HepG2 (cell line): ENCODE measurements around the gene BCAS4. TPM values are rescaled to one million over a fixed set of nuclear protein-coding genes. Genes with fewer than 3 reads are reported as not detected.
A peak's percentile ranks its signal among the peaks of the same experiment; 100 is the strongest.
"Not testable (repeated sequence)": the region's sequence is repeated elsewhere in the genome, so short reads cannot be mapped to it uniquely, and the experiment has no call there.

ENCODE experiments used
- ATAC-seq: fragments of 200-7000 bp; cut with Tn5 transposase; 3 replicates; pipeline ENCODE4 v1.9.1; 2020; ENCODE audit warnings: mild to moderate bottlenecking, moderate library complexity
- BruUV-seq: library from RNA; stranded (reverse); fragments of 400-500 nt; replicated peaks from 2 replicates; lab custom pipeline; 2021; lab: Mats Ljungman, UMichigan
- CTCF ChIA-PET: fragments of 300-600 bp; formaldehyde crosslinking; extraction: SDS; loops from one replicate; lab custom pipeline; 2021; ENCODE audit warnings: low total read pairs, inconsistent platforms, low intra/inter-chr PET ratio; lab: Yijun Ruan, JAX
- POLR2A ChIA-PET: fragments of 350-600 bp; sonication (Branson Sonifier 250); formaldehyde crosslinking; loops from one replicate; lab custom pipeline; 2020; ENCODE audit warnings: antibody characterized with exemption, inconsistent platforms; lab: Yijun Ruan, JAX
- DNase-seq: peaks from one replicate; pipeline ENCODE4 v3.0.0-alpha.2; 2015; ENCODE audit warnings: low spot score
- FAIRE-seq: peaks from 3 replicates; lab custom pipeline; 2011; peaks lifted over from hg19 to GRCh38; lab: Jason Lieb, UNC
- H2AFZ ChIP-seq: one replicate; pipeline ENCODE4 v1.6.1; 2011; ENCODE audit warnings: low read length, inconsistent platforms
- H3K27ac ChIP-seq: fragments of 300-600 bp; 3 replicates; pipeline ENCODE4 v1.8.0; 2011; ENCODE audit warnings: mixed run types, mild to moderate bottlenecking, mixed read lengths, low read length, inconsistent platforms; ENCODE audit not compliant: insufficient read depth; ENCODE audit errors: extremely low read length
- H3K27me3 ChIP-seq, 2 experiments: fragments of 200-600 bp in 1 of 2; 2 replicates in 1 of 2; 3 replicates in 1 of 2; pipeline versions ENCODE4 v1.6.0 to v1.8.0; 2011; ENCODE audit warnings: low read length in 2 of 2, mild to moderate bottlenecking in 2 of 2, moderate library complexity in 2 of 2, inconsistent platforms in 1 of 2; ENCODE audit not compliant: insufficient read depth in 2 of 2, control insufficient read depth in 1 of 2
- H3K36me3 ChIP-seq, 2 experiments: fragments of 200-600 bp in 1 of 2; replicated peaks in 1 of 2; 2 replicates in 1 of 2; 3 replicates in 1 of 2; pipeline versions ENCODE4 v1.5.1 to v1.8.0; 2011; ENCODE audit warnings: low read length in 2 of 2, inconsistent platforms in 1 of 2; ENCODE audit not compliant: insufficient read depth in 2 of 2, control insufficient read depth in 1 of 2
- H3K4me1 ChIP-seq: 2 replicates; pipeline ENCODE4 v1.5.1; 2012; ENCODE audit warnings: low read length, inconsistent platforms; ENCODE audit not compliant: insufficient read depth
- H3K4me2 ChIP-seq: 2 replicates; pipeline ENCODE4 v1.6.0; 2011; ENCODE audit warnings: low read depth, low read length, inconsistent platforms
- H3K4me3 ChIP-seq, 3 experiments: fragments of 200-600 bp in 1 of 3; sonication (generic), shearing (Covaris generic) in 1 of 3; replicated peaks in 1 of 3; 2 replicates each; pipeline ENCODE4 v1.5.1; 2011 to 2016; ENCODE audit warnings: low read length in 3 of 3, inconsistent platforms in 2 of 3, low read depth in 2 of 3, mild to moderate bottlenecking in 2 of 3, control low read depth in 1 of 3, mixed read lengths in 1 of 3; ENCODE audit not compliant: insufficient read depth in 1 of 3
- H3K79me2 ChIP-seq: one replicate; pipeline ENCODE4 v1.6.1; 2011; ENCODE audit warnings: low read length, inconsistent platforms; ENCODE audit not compliant: insufficient read depth
- H3K9ac ChIP-seq: 2 replicates; pipeline ENCODE4 v1.6.0; 2011; ENCODE audit warnings: mild to moderate bottlenecking, low read depth, low read length, inconsistent platforms; ENCODE audit not compliant: insufficient read depth
- H3K9me3 ChIP-seq: 2 replicates; pipeline ENCODE4 v1.5.1; 2012; ENCODE audit warnings: mild to moderate bottlenecking, low read length
- H4K20me1 ChIP-seq: 2 replicates; pipeline ENCODE4 v1.6.0; 2011; ENCODE audit warnings: inconsistent platforms, mild to moderate bottlenecking, low read length, moderate library complexity; ENCODE audit not compliant: insufficient read depth
- FLYWCH1 ChIP-seq: sonication (generic); formaldehyde crosslinking; IDR thresholded peaks from 2 replicates; pipeline ENCODE4 v1.8.1; 2023; ENCODE audit warnings: mild to moderate bottlenecking, missing genetic modification reagents
- LCORL ChIP-seq, 2 experiments: fragments of 450-650 bp in 1 of 2; sonication (generic) in 1 of 2; formaldehyde crosslinking in 1 of 2; IDR thresholded peaks; 2 replicates each; pipeline versions ENCODE4 v1.5.0 to v1.6.1; 2017 to 2020; ENCODE audit warnings: antibody characterized with exemption in 1 of 2, missing genetic modification reagents in 1 of 2
- MNT ChIP-seq: fragments of 450-650 bp; IDR thresholded peaks from 2 replicates; pipeline ENCODE4 v1.6.1; 2016
- NONO ChIP-seq, 2 experiments: fragments of 450-650 bp in 1 of 2; sonication (generic) in 1 of 2; formaldehyde crosslinking in 1 of 2; IDR thresholded peaks in 1 of 2; conservative IDR thresholded peaks in 1 of 2; 2 replicates each; pipeline versions ENCODE4 v1.6.1 to v1.8.0; 2017 to 2022; ENCODE audit warnings: mild to moderate bottlenecking in 1 of 2, missing genetic modification reagents in 1 of 2, moderate library complexity in 1 of 2
- NR2F1 ChIP-seq, 2 experiments: fragments of 450-650 bp in 1 of 2; formaldehyde crosslinking in 1 of 2; IDR thresholded peaks; 2 replicates each; pipeline versions ENCODE4 v1.5.0 to v1.6.1; 2016 to 2020; ENCODE audit warnings: mild to moderate bottlenecking in 1 of 2, missing compliant biosample characterization in 1 of 2, missing genetic modification reagents in 1 of 2, moderate library complexity in 1 of 2
- PAXIP1 ChIP-seq: sonication (generic); formaldehyde crosslinking; conservative IDR thresholded peaks from 2 replicates; pipeline ENCODE4 v1.4.0; 2020; ENCODE audit warnings: mild to moderate bottlenecking, missing genetic modification reagents, moderate library complexity
- PITX1 ChIP-seq: sonication (generic); formaldehyde crosslinking; IDR thresholded peaks from 2 replicates; pipeline ENCODE4 v1.5.1; 2020; ENCODE audit warnings: mild to moderate bottlenecking, missing genetic modification reagents
- RCOR2 ChIP-seq: IDR thresholded peaks from 2 replicates; pipeline ENCODE4 v1.6.1; 2016; ENCODE audit warnings: missing biosample characterization, missing genetic modification reagents
- REPIN1 ChIP-seq: sonication (generic); formaldehyde crosslinking; IDR thresholded peaks from 2 replicates; pipeline ENCODE4 v1.8.0; 2022; ENCODE audit warnings: missing genetic modification reagents, low read depth, mild to moderate bottlenecking, borderline replicate concordance
- RXRA ChIP-seq: sonication (generic); formaldehyde crosslinking; IDR thresholded peaks from 2 replicates; pipeline ENCODE4 v1.5.1; 2020; ENCODE audit warnings: missing genetic modification reagents
- SIX4 ChIP-seq: sonication (generic); formaldehyde crosslinking; IDR thresholded peaks from 2 replicates; pipeline ENCODE4 v1.4.0; 2020; ENCODE audit warnings: missing genetic modification reagents
- TEAD3 ChIP-seq: optimal IDR thresholded peaks from 2 replicates; pipeline ENCODE3; 2016; ENCODE audit warnings: borderline replicate concordance
- TP53 ChIP-seq: sonication (generic); formaldehyde crosslinking; conservative IDR thresholded peaks from 2 replicates; pipeline ENCODE4 v1.4.0; 2020; ENCODE audit warnings: missing genetic modification reagents
- ZMYM3 ChIP-seq: sonication (generic); formaldehyde crosslinking; IDR thresholded peaks from 2 replicates; pipeline ENCODE4 v1.5.1; 2020; ENCODE audit warnings: mild to moderate bottlenecking, missing genetic modification reagents
- ZNF205 ChIP-seq: IDR thresholded peaks from 2 replicates; pipeline ENCODE4 v1.6.1; 2018; ENCODE audit warnings: missing biosample characterization, missing genetic modification reagents
- ZNF350 ChIP-seq: sonication (generic); formaldehyde crosslinking; IDR thresholded peaks from 2 replicates; pipeline ENCODE4 v1.4.0; 2020; ENCODE audit warnings: mild to moderate bottlenecking, low read depth, missing genetic modification reagents, borderline replicate concordance
- ZNF724P ChIP-seq: sonication (generic); formaldehyde crosslinking; IDR thresholded peaks from 2 replicates; pipeline ENCODE4 v1.8.0; 2022; ENCODE audit warnings: missing genetic modification reagents, borderline replicate concordance
- ZSCAN9 ChIP-seq: IDR thresholded peaks from 2 replicates; pipeline ENCODE4 v1.6.1; 2016; ENCODE audit warnings: borderline replicate concordance
- WGBS: methylation state at CpG from one replicate; pipeline ENCODE4 v1.1.6; 2017; ENCODE audit warnings: low lambda C conversion rate; 5-methylcytosine and 5-hydroxymethylcytosine counted together
- in situ Hi-C: cut with HindIII; loops from 2 replicates; pipeline ENCODE4 v1.10.0; 2017; ENCODE audit warnings: low pct_unique_long_range_greater_than_20kb; ENCODE audit not compliant: extremely low pct_ligation_motif_present
- intact Hi-C: fragments of 100-400 bp; cut with micrococcal nuclease; formaldehyde crosslinking; loops from one replicate; pipeline ENCODE4 v1.10.0; 2022; ENCODE audit not compliant: unreplicated experiment
- polyA plus RNA-seq, 8 experiments: library from polyadenylated mRNA; depleted of rRNA in 3 of 8; stranded (reverse) in 7 of 8; unstranded in 1 of 8; fragments of >200 nt; fragmentation: Illumina TruSeq in 4 of 8; extraction: Trizol in 4 of 8; gene quantifications; 2 replicates each; pipeline versions ENCODE4 v1.2.1 to v1.2.3, GENCODE V29; 2011 to 2016; ENCODE audit warnings: low read depth in 4 of 8, missing spikeins in 1 of 8, mixed read lengths in 1 of 8; ENCODE audit not compliant: insufficient read depth in 1 of 8
- total RNA-seq, 5 experiments: library from RNA; depleted of rRNA; stranded (reverse); fragments of >200 nt; fragmentation: Illumina TruSeq; extraction: Trizol; gene quantifications; 2 replicates each; pipeline ENCODE4 v1.2.3, GENCODE V29; 2016; ENCODE audit warnings: low read depth in 1 of 5

Gene BCAS4
- total and polyA plus RNA-seq, 2 of the 13 experiments (the other 11 are each of a cell fraction or from before 2014, with no cell fraction given) = 7.2 to 8.0 TPM

GRCh38 chr20:50763550-50764458 lies 31.1 kb upstream of the BCAS4 start:
- H3K27me3 ChIP-seq; H3K9me3 ChIP-seq; H3K79me2 ChIP-seq; CTCF ChIA-PET; H2AFZ ChIP-seq; H3K36me3 ChIP-seq; intact Hi-C loops; BruUV-seq; in situ Hi-C loops; H4K20me1 ChIP-seq; TF ChIP-seq NONO, LCORL (IDR thresholded peaks at IDR 0.05): not testable (repeated sequence)
- H3K9ac ChIP-seq = peak overlapping the region; percentile 4; the same call in 1 of the 2 replicates
- peaks cover 84% of the 10 kb centered on the region for H3K4me1 ChIP-seq
- DNase-seq = peak; percentile 94
- FAIRE-seq = peak; percentile 67
- ATAC-seq = peak; percentile 48
- peak overlapping the region; percentile 58 for H3K27ac ChIP-seq
- H3K4me3 ChIP-seq = peak overlapping the region; percentile 0 to 41 (median 1); a peak in 2 of 6 replicates
- POLR2A ChIA-PET = interaction anchor here (0.7 to 2.8 kb wide), 10 partner anchors 14 to 194 kb away, joined by 3 to 18 read pairs (median 6); partner anchors contain the start of genes DPM1, MOCS3 and PARD6B
- 34% methylated on average over 20 of the region's 20 CpGs for WGBS
- peak overlapping the region; percentile 70 for H3K4me2 ChIP-seq
- TF ChIP-seq NR2F1 (CRISPR knock-in tag; IDR thresholded peaks at IDR 0.05) (peak in 1 of 2 experiments; percentile 34; a peak in 1 of 4 replicates), ZSCAN9 (CRISPR knock-in tag) (peak; percentile 89), PAXIP1 (CRISPR knock-in tag) (peak; percentile 63), RXRA (CRISPR knock-in tag) (peak; percentile 72; the same call in 1 of the 2 replicates), ZMYM3 (CRISPR knock-in tag) (peak; percentile 94), FLYWCH1 (0 out of 2 replicates have a peak, but pooled peaks have one; percentile 43), ZNF205 (peak; percentile 43), TP53 (CRISPR knock-in tag) (0 out of 2 replicates have a peak, but pooled peaks have one; percentile 51), REPIN1 (CRISPR knock-in tag) (peak; percentile 82; the same call in 1 of the 2 replicates), ZNF724P (CRISPR knock-in tag) (peak; percentile 82), RCOR2 (CRISPR knock-in tag) (peak; percentile 91), NONO (CRISPR knock-in tag; conservative IDR thresholded peaks at IDR 0.05) (0 out of 2 replicates have a peak, but pooled peaks have one; percentile 24), LCORL (CRISPR knock-in tag; IDR thresholded peaks at IDR 0.05) (peak; percentile 83), PITX1 (CRISPR knock-in tag) (peak; percentile 86), SIX4 (peak; percentile 96), TEAD3 (CRISPR knock-in tag) (peak; percentile 87), ZNF350 (CRISPR knock-in tag) (peak; percentile 29; the same call in 1 of the 2 replicates), MNT (peak; percentile 30; the same call in 1 of the 2 replicates)
